ENCODE data around the gene GPR87. TPM values are rescaled to one million over a fixed set of nuclear protein-coding genes. Genes with fewer than 3 reads are reported as not detected.

GPR87 gene
- polyA plus RNA-seq, 2 of the 4 experiments (the other 2 are of a cell fraction): 0.41 to 0.52 TPM

DNA sequence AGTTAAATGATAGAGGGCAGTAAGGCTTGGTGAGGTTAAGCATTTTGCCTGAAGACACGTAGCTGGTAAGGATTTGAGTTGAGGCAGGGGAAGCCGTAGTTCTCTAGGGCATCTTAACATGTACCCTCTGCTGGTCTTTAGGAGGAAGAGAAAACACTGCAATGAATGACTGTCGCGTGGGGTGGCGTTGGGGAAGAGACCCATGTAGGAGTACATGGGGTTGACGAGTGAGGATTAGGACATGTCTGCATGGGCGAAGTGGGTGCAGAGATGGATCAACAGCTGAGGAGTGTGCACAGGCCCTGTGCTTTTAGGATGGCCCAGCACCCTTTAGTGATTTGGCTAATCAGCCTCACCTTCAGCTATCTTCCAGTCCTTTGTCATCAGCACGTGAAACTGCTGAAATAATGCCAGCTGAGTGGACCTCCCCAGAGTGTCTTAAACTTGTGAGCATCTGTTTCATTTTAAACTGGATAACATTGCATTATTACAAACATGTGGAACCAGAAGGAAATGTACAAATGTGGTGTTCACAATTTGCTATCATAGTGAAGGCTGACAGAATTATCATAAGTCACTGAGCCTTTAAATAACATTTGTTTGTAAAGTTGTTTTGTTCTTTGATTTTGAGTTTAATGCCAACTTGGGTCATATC lies 53.6 kb downstream of the GPR87 start:
- FAIRE-seq: peak; percentile 82
- Histone ChIP-seq H3K9me3 (no peaks in the 10 kb centered on the region), H3K27ac (no peak overlapping the region), H3K4me1 (no peaks in the 10 kb centered on the region), H3K4me3 (no peak overlapping the region), H3K4me2 (no peak overlapping the region)
- WGBS (ENCODE audit: missing lambda C conversion rate): 85% methylated on average over 8 of the region's 8 CpGs
- TF ChIP-seq NPAS2 (CRISPR knock-in tag; IDR thresholded peaks at IDR 0.05; ENCODE audit: borderline replicate concordance) (no peak), HDAC2 (IDR thresholded peaks at IDR 0.05) (no peak), ZFP36 (IDR thresholded peaks at IDR 0.05; ENCODE audit: borderline replicate concordance, partially characterized antibody) (no peak), POLR2AphosphoS2 (conservative IDR thresholded peaks at IDR 0.05; ENCODE audit: low read length) (no peak), HOXA7 (CRISPR knock-in tag; IDR thresholded peaks at IDR 0.05) (no peak), FOSB (CRISPR knock-in tag; IDR thresholded peaks at IDR 0.05) (no peak), FOXS1 (CRISPR knock-in tag; IDR thresholded peaks at IDR 0.05) (no peak), SMC3 (IDR thresholded peaks at IDR 0.05) (no peak), BHLHE40 (IDR thresholded peaks at IDR 0.05; ENCODE audit: low read depth, low read length) (no peak), TP53 (CRISPR knock-in tag; IDR thresholded peaks at IDR 0.05) (no peak), ZSCAN20 (CRISPR knock-in tag; IDR thresholded peaks at IDR 0.05) (no peak), NFE2L2 (conservative IDR thresholded peaks at IDR 0.05; ENCODE audit: low read length) (no peak), KDM1A (IDR thresholded peaks at IDR 0.05; ENCODE audit: low read depth) (no peak), FOSL2 (IDR thresholded peaks at IDR 0.05) (no peak), FOSL2 (CRISPR knock-in tag; IDR thresholded peaks at IDR 0.05) (no peak), MAFK (IDR thresholded peaks at IDR 0.05; ENCODE audit: partially characterized antibody) (no peak), HOXB5 (CRISPR knock-in tag; IDR thresholded peaks at IDR 0.05) (no peak)
- TF ChIP-seq, protein P1, sequence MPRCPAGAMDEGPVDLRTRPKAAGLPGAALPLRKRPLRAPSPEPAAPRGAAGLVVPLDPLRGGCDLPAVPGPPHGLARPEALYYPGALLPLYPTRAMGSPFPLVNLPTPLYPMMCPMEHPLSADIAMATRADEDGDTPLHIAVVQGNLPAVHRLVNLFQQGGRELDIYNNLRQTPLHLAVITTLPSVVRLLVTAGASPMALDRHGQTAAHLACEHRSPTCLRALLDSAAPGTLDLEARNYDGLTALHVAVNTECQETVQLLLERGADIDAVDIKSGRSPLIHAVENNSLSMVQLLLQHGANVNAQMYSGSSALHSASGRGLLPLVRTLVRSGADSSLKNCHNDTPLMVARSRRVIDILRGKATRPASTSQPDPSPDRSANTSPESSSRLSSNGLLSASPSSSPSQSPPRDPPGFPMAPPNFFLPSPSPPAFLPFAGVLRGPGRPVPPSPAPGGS (IDR thresholded peaks at IDR 0.05): no peak
- ChIA-PET CTCF (interaction anchor here (1.0 to 3.8 kb wide), 6 partner anchors 16 to 107 kb away, joined by 3 to 9 read pairs (median 5); partner anchors contain the start of gene P2RY14), POLR2A (no interaction called here)
- ATAC-seq: no peak
- no peak for DNase-seq (ENCODE audit: low read depth in 1 of 2, low spot score in 1 of 2)

DNA sequence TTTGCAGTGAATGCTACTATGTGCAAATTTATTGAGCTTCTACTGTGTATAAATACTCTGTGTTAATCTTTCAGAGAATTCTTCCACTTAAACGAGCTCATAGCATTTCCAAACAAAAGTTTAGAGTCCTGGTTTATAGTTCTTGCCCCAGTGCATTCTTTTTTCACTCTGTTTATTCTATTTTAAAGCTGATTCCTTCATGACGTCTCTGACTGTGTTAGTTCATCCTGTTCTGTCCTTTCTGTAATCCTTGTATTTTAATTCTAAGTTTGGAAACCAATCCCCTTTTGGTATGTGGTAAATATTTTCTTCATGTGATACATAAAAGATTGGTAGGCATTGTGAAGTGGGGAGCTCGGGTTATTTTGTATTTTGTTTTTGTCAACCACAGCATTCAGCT lies 57.0 kb downstream of the GPR87 start:
- H3K9me3 ChIP-seq: no peaks in the 10 kb centered on the region
- no peak overlapping the region for H3K4me3 ChIP-seq
- no peak for FAIRE-seq
- WGBS (ENCODE audit: missing lambda C conversion rate): 43% methylated on average over 3 of the region's 3 CpGs
- no peak for ATAC-seq
- H3K4me2 ChIP-seq: no peak overlapping the region
- CTCF ChIA-PET: interaction anchor here (1.4 to 2.0 kb wide), 4 partner anchors 23 to 114 kb away, joined by 4 to 7 read pairs (median 6); no protein-coding TSS in a partner anchor
- DNase-seq (ENCODE audit: low read depth in 1 of 2, low spot score in 1 of 2): no peak
- H3K4me1 ChIP-seq: no peaks in the 10 kb centered on the region
- H3K27ac ChIP-seq: no peak overlapping the region
- POLR2A ChIA-PET: no interaction called here
- TF ChIP-seq, protein P2, sequence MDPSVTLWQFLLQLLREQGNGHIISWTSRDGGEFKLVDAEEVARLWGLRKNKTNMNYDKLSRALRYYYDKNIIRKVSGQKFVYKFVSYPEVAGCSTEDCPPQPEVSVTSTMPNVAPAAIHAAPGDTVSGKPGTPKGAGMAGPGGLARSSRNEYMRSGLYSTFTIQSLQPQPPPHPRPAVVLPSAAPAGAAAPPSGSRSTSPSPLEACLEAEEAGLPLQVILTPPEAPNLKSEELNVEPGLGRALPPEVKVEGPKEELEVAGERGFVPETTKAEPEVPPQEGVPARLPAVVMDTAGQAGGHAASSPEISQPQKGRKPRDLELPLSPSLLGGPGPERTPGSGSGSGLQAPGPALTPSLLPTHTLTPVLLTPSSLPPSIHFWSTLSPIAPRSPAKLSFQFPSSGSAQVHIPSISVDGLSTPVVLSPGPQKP (IDR thresholded peaks at IDR 0.05; ENCODE audit: low read depth, low read length): no peak
- TF ChIP-seq, protein P3, sequence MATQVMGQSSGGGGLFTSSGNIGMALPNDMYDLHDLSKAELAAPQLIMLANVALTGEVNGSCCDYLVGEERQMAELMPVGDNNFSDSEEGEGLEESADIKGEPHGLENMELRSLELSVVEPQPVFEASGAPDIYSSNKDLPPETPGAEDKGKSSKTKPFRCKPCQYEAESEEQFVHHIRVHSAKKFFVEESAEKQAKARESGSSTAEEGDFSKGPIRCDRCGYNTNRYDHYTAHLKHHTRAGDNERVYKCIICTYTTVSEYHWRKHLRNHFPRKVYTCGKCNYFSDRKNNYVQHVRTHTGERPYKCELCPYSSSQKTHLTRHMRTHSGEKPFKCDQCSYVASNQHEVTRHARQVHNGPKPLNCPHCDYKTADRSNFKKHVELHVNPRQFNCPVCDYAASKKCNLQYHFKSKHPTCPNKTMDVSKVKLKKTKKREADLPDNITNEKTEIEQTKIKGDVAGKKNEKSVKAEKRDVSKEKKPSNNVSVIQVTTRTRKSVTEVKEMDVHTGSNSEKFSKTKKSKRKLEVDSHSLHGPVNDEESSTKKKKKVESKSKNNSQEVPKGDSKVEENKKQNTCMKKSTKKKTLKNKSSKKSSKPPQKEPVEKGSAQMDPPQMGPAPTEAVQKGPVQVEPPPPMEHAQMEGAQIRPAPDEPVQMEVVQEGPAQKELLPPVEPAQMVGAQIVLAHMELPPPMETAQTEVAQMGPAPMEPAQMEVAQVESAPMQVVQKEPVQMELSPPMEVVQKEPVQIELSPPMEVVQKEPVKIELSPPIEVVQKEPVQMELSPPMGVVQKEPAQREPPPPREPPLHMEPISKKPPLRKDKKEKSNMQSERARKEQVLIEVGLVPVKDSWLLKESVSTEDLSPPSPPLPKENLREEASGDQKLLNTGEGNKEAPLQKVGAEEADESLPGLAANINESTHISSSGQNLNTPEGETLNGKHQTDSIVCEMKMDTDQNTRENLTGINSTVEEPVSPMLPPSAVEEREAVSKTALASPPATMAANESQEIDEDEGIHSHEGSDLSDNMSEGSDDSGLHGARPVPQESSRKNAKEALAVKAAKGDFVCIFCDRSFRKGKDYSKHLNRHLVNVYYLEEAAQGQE (IDR thresholded peaks at IDR 0.05): no peak
- TF ChIP-seq HOXA7 (CRISPR knock-in tag; IDR thresholded peaks at IDR 0.05) (no peak), EP300 (IDR thresholded peaks at IDR 0.05) (no peak), ZNF302 (CRISPR knock-in tag; IDR thresholded peaks at IDR 0.05) (no peak), CEBPB (IDR thresholded peaks at IDR 0.05) (no peak), JUNB (IDR thresholded peaks at IDR 0.05) (no peak), SMC3 (IDR thresholded peaks at IDR 0.05) (no peak), POLR2A (IDR thresholded peaks at IDR 0.05; ENCODE audit: low read length) (no peak), RNF2 (IDR thresholded peaks at IDR 0.05; ENCODE audit: borderline replicate concordance, low read depth) (no peak), GATA3 (IDR thresholded peaks at IDR 0.05; ENCODE audit: borderline replicate concordance) (no peak), CHD2 (IDR thresholded peaks at IDR 0.05; ENCODE audit: low read length, partially characterized antibody) (no peak), TFCP2L1 (CRISPR knock-in tag; IDR thresholded peaks at IDR 0.05) (no peak), NPAS2 (CRISPR knock-in tag; IDR thresholded peaks at IDR 0.05; ENCODE audit: borderline replicate concordance) (no peak), JUN (IDR thresholded peaks at IDR 0.05) (no peak)
- TF ChIP-seq, protein P1 (IDR thresholded peaks at IDR 0.05): no peak
- TF ChIP-seq, protein P4, sequence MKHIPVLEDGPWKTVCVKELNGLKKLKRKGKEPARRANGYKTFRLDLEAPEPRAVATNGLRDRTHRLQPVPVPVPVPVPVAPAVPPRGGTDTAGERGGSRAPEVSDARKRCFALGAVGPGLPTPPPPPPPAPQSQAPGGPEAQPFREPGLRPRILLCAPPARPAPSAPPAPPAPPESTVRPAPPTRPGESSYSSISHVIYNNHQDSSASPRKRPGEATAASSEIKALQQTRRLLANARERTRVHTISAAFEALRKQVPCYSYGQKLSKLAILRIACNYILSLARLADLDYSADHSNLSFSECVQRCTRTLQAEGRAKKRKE (CRISPR knock-in tag; IDR thresholded peaks at IDR 0.05; ENCODE audit: low read depth): no peak
